PC-9 (cell line): ENCODE results near the gene THSD7B. TPM values are rescaled to one million over a fixed set of nuclear protein-coding genes. Genes with fewer than 3 reads are reported as not detected.

Experiments used
- Bru-seq: library from RNA; stranded (reverse); fragments of 400-500 nt; gene quantifications from one replicate; lab custom pipeline; 2021; lab: Mats Ljungman, UMichigan
- BruChase-seq, 2 experiments: library from RNA; stranded (reverse); fragments of 400-500 nt; gene quantifications; one replicate each; lab custom pipeline; 2021; lab: Mats Ljungman, UMichigan
- BruUV-seq: library from RNA; stranded (reverse); fragments of 400-500 nt; replicated peaks from 2 replicates; lab custom pipeline; 2021; lab: Mats Ljungman, UMichigan
- CTCF ChIA-PET: fragments of 300-600 bp; sonication (Branson Sonifier 250); formaldehyde crosslinking; loops from one replicate; lab custom pipeline; 2022; ENCODE audit warnings: antibody characterized with exemption; lab: Charles Lee
- POLR2A ChIA-PET: fragments of 300-600 bp; sonication (Branson Sonifier 250); formaldehyde crosslinking; loops from one replicate; lab custom pipeline; 2022; ENCODE audit warnings: antibody characterized with exemption; ENCODE audit not compliant: unreplicated experiment; lab: Charles Lee
- DNase-seq, 2 experiments: peaks; one replicate each; pipeline versions ENCODE4 v3.0.0 to v3.0.0-alpha.2; 2015 to 2022; ENCODE audit warnings: mixed read lengths in 1 of 2
- H2AFZ ChIP-seq: fragments of 200-600 bp; sonication (generic); 2 replicates; pipeline ENCODE4 v1.8.1; 2017; ENCODE audit warnings: antibody characterized with exemption
- H3F3A ChIP-seq: fragments of 200-600 bp; sonication (generic); 2 replicates; pipeline ENCODE4 v1.8.1; 2017; ENCODE audit warnings: antibody characterized with exemption, mild to moderate bottlenecking, low read depth; ENCODE audit not compliant: insufficient read depth
- H3K27ac ChIP-seq: fragments of 200-600 bp; sonication (generic); 2 replicates; pipeline ENCODE4 v1.6.1; 2016; ENCODE audit warnings: mixed run types
- H3K27me3 ChIP-seq: fragments of 200-600 bp; sonication (generic); 2 replicates; pipeline ENCODE4 v1.6.1; 2016; ENCODE audit warnings: low read depth, mixed run types; ENCODE audit not compliant: insufficient read depth
- H3K36me3 ChIP-seq: fragments of 200-600 bp; sonication (generic); 2 replicates; pipeline ENCODE4 v1.6.1; 2016; ENCODE audit warnings: low read depth, mixed run types
- H3K4me1 ChIP-seq: fragments of 200-600 bp; sonication (generic); replicated peaks from 2 replicates; pipeline ENCODE4 v1.6.1; 2016; ENCODE audit warnings: mixed run types; ENCODE audit not compliant: insufficient read depth
- H3K4me2 ChIP-seq: fragments of 200-600 bp; sonication (generic); 2 replicates; pipeline ENCODE4 v1.6.1; 2017; ENCODE audit warnings: mixed run types
- H3K4me3 ChIP-seq: fragments of 200-600 bp; sonication (generic); 2 replicates; pipeline ENCODE4 v1.6.1; 2016; ENCODE audit warnings: mixed run types
- H3K79me2 ChIP-seq: fragments of 200-600 bp; sonication (generic); 2 replicates; pipeline ENCODE4 v1.6.1; 2017; ENCODE audit warnings: low read depth, mixed run types
- H3K9me2 ChIP-seq: fragments of 200-600 bp; sonication (generic); 2 replicates; pipeline ENCODE4 v1.8.1; 2017; ENCODE audit warnings: mild to moderate bottlenecking; ENCODE audit not compliant: insufficient read depth
- H3K9me3 ChIP-seq: fragments of 200-600 bp; sonication (generic); 2 replicates; pipeline ENCODE4 v1.8.1; 2016; ENCODE audit warnings: low read depth; ENCODE audit not compliant: insufficient read depth
- H4K20me1 ChIP-seq: fragments of 200-600 bp; sonication (generic); 2 replicates; pipeline ENCODE4 v1.8.1; 2017; ENCODE audit not compliant: insufficient read depth
- EZH2 ChIP-seq: fragments of 200-600 bp; sonication (generic); IDR thresholded peaks from 2 replicates; pipeline ENCODE4 v1.8.0; 2017; ENCODE audit warnings: antibody characterized with exemption, low read depth
- intact Hi-C: fragments of 100-400 bp; cut with micrococcal nuclease; formaldehyde crosslinking; loops from one replicate; pipeline ENCODE4 v1.10.0; 2022; ENCODE audit not compliant: unreplicated experiment
- long read RNA-seq: library from polyadenylated mRNA; stranded (forward); transcript quantifications from one replicate; pipeline ENCODE4 v2.0.0, GENCODE V29; 2022
- total RNA-seq: library from RNA; stranded (reverse); gene quantifications from 2 replicates; pipeline ENCODE4 v1.2.3, GENCODE V29; 2021
- TF ChIP-seq, protein P1 (sequence below): fragments of 200-600 bp; sonication (generic); conservative IDR thresholded peaks from 2 replicates; pipeline ENCODE4 v1.6.1; 2017; ENCODE audit warnings: mixed run types, antibody characterized with exemption, mild to moderate bottlenecking, moderate library complexity

Gene THSD7B, protein sequence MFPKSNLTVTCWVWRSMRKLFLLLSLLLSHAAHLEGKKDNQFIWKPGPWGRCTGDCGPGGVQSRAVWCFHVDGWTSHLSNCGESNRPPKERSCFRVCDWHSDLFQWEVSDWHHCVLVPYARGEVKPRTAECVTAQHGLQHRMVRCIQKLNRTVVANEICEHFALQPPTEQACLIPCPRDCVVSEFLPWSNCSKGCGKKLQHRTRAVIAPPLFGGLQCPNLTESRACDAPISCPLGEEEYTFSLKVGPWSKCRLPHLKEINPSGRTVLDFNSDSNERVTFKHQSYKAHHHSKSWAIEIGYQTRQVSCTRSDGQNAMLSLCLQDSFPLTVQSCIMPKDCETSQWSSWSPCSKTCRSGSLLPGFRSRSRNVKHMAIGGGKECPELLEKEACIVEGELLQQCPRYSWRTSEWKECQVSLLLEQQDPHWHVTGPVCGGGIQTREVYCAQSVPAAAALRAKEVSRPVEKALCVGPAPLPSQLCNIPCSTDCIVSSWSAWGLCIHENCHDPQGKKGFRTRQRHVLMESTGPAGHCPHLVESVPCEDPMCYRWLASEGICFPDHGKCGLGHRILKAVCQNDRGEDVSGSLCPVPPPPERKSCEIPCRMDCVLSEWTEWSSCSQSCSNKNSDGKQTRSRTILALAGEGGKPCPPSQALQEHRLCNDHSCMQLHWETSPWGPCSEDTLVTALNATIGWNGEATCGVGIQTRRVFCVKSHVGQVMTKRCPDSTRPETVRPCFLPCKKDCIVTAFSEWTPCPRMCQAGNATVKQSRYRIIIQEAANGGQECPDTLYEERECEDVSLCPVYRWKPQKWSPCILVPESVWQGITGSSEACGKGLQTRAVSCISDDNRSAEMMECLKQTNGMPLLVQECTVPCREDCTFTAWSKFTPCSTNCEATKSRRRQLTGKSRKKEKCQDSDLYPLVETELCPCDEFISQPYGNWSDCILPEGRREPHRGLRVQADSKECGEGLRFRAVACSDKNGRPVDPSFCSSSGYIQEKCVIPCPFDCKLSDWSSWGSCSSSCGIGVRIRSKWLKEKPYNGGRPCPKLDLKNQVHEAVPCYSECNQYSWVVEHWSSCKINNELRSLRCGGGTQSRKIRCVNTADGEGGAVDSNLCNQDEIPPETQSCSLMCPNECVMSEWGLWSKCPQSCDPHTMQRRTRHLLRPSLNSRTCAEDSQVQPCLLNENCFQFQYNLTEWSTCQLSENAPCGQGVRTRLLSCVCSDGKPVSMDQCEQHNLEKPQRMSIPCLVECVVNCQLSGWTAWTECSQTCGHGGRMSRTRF (N-terminal part only)
- total RNA-seq (not detected in 2 replicates), Bru-seq, nascent RNA (percentile 1 among the genes with signal in this experiment), BruChase-seq, experiment 1, labeled RNA remaining after a 2-hour chase (percentile 1 among the genes with signal in this experiment), BruChase-seq, experiment 2, labeled RNA remaining after a 6-hour chase (percentile 1 among the genes with signal in this experiment)
- long read RNA-seq: 0 reads

DNA sequence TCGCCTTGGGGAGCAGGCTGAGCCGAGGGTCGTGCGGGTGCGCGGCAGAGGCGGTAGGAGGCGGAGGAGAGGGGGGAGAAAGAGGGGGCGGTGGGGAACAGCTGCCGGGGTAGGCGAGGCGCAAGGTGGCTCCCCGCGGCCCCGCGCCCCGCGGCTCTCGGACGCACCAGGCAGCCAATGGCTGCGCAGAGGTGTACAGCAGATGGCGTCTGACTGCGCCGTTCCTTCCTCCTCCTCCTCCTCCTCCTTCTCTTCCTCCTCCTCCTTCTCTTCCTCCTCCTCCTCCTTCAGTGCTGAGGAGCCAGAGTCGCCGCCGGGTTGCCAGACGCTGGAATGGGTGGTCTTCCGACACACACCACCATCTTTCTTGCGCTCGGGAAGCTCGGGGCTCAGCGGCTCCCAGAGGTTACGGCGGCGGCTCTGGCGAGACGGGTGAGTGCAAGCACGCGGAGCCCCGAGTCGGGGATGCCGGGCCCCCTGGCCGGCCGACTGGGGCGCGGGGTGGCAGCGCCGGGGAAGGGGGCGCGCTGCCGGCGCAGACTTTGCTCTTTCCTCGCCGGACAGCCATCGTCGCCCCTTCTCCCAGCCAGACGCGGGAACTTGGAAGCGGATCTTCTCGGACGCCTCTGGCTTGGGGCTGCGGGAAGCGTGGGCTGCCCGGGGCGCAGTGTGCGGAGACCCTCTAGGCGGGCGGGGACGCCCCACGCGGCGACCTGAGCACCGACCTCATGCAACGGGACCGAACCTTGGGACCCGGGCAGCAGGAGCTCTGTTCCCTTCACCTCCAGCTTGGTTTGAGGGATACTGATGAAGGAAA, at the start of gene THSD7B:
TSS of gene THSD7B (plus strand) at position 290 of the 817 bp plus-strand sequence. CDS start 116,634 bp downstream, outside the sequence.
- Histone ChIP-seq H3K9me2 (no peaks in the 10 kb centered on the region), H4K20me1 (no peaks in the 10 kb centered on the region), H3K9me3 (no peaks in the 10 kb centered on the region), H3K27me3 (peaks cover 6% of the 10 kb centered on the region), H3K79me2 (no peaks in the 10 kb centered on the region), H3K4me3 (no peak within 1 kb of the TSS), H3K27ac (no peak within 1 kb of the TSS), H3F3A (no peaks in the 10 kb centered on the region), H3K36me3 (no peaks in the 10 kb centered on the region), H3K4me2 (no peak within 1 kb of the TSS), H3K4me1 (no peaks in the 10 kb centered on the region), H2AFZ (no peak within 1 kb of the TSS)
- TF ChIP-seq, protein P1, sequence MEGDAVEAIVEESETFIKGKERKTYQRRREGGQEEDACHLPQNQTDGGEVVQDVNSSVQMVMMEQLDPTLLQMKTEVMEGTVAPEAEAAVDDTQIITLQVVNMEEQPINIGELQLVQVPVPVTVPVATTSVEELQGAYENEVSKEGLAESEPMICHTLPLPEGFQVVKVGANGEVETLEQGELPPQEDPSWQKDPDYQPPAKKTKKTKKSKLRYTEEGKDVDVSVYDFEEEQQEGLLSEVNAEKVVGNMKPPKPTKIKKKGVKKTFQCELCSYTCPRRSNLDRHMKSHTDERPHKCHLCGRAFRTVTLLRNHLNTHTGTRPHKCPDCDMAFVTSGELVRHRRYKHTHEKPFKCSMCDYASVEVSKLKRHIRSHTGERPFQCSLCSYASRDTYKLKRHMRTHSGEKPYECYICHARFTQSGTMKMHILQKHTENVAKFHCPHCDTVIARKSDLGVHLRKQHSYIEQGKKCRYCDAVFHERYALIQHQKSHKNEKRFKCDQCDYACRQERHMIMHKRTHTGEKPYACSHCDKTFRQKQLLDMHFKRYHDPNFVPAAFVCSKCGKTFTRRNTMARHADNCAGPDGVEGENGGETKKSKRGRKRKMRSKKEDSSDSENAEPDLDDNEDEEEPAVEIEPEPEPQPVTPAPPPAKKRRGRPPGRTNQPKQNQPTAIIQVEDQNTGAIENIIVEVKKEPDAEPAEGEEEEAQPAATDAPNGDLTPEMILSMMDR: no peak
- TF ChIP-seq EZH2: no peak
- intact Hi-C loops: no loop called here
- no peak for DNase-seq
- BruUV-seq: no TSS peak
- POLR2A ChIA-PET: no interaction called here
- CTCF ChIA-PET: no interaction called here

DNA sequence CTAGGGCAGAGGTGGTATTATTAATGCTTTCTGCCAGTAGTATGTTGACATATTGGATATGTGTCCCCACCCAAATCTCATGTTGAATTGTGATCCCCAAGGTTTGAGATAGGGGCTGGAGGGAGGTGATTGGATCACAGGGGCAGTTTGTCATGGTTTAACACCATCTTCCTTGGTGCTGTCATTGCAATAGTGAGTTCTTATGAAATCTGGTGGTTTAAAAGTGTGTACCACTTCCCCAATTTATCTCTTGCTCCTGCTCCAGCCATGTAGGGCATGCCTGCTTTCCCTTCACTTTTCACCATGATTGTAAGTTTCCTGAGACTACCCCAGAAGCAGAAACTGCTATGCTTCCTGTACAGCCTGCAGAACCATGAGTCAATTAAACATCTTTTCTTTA, 47.1 kb upstream of the THSD7B start:
- Histone ChIP-seq H2AFZ (no peak overlapping the region), H3K27me3 (no peaks in the 10 kb centered on the region), H3K79me2 (no peaks in the 10 kb centered on the region), H3K4me2 (no peak overlapping the region), H3K9me2 (no peaks in the 10 kb centered on the region), H3K4me3 (no peak overlapping the region), H3K36me3 (no peaks in the 10 kb centered on the region), H3F3A (no peaks in the 10 kb centered on the region), H3K9me3 (no peaks in the 10 kb centered on the region), H3K27ac (no peak overlapping the region), H3K4me1 (no peaks in the 10 kb centered on the region), H4K20me1 (no peaks in the 10 kb centered on the region)
- CTCF ChIA-PET: no interaction called here
- POLR2A ChIA-PET: no interaction called here
- intact Hi-C loops: no loop called here
- DNase-seq: no peak
- TF ChIP-seq EZH2: no peak
- TF ChIP-seq, protein P1: no peak
- BruUV-seq: no TSS peak
